ENCODE results near the gene CIRBP.

Gene CIRBP

GRCh38 chr19:1283917-1284292, 14.8 kb downstream of the CIRBP start:
- Histone ChIP-seq H3K4me1 (ENCODE audit: control insufficient read depth, insufficient read depth, low read length) (no peaks in the 10 kb centered on the region), H3K36me3 (ENCODE audit: insufficient read depth, low read length) (peaks cover 12% of the 10 kb centered on the region), H3K4me2 (ENCODE audit: low read length) (no peak overlapping the region), H3K9me3 (replicated peaks; ENCODE audit: low read length) (no peaks in the 10 kb centered on the region), H3K4me3 (ENCODE audit: low read length) (no peak overlapping the region), H3K9ac (ENCODE audit: low read depth, low read length) (no peak overlapping the region), H3K27me3 (ENCODE audit: control insufficient read depth, insufficient read depth, low read length) (peaks cover 51% of the 10 kb centered on the region)

- Histone ChIP-seq H3K4me3 (ENCODE audit: low read length) (no peak overlapping the region), H3K36me3 (ENCODE audit: insufficient read depth, low read length) (peaks cover 7% of the 10 kb centered on the region), H3K9me3 (replicated peaks; ENCODE audit: low read length) (no peaks in the 10 kb centered on the region), H3K4me1 (ENCODE audit: control insufficient read depth, insufficient read depth, low read length) (no peaks in the 10 kb centered on the region), H3K4me2 (ENCODE audit: low read length) (no peak overlapping the region), H3K27me3 (ENCODE audit: control insufficient read depth, insufficient read depth, low read length) (peaks cover 56% of the 10 kb centered on the region), H3K9ac (ENCODE audit: low read depth, low read length) (no peak overlapping the region)
Measured at GRCh38 chr19:1284293-1284978, 15.3 kb downstream of the CIRBP start.

- no peaks in the 10 kb centered on the region for H3K9me3 ChIP-seq (replicated peaks; ENCODE audit: low read length)
- peaks cover 2% of the 10 kb centered on the region for H3K36me3 ChIP-seq (ENCODE audit: insufficient read depth, low read length)
- no peaks in the 10 kb centered on the region for H3K4me1 ChIP-seq (ENCODE audit: control insufficient read depth, insufficient read depth, low read length)
- no peak overlapping the region for H3K9ac ChIP-seq (ENCODE audit: low read depth, low read length)
- H3K27me3 ChIP-seq (ENCODE audit: control insufficient read depth, insufficient read depth, low read length): peaks cover 57% of the 10 kb centered on the region
- no peak overlapping the region for H3K4me3 ChIP-seq (ENCODE audit: low read length)
- H3K4me2 ChIP-seq (ENCODE audit: low read length): no peak overlapping the region
Measured at GRCh38 chr19:1284979-1285736, 16.0 kb downstream of the CIRBP start.

- Histone ChIP-seq H3K4me3 (ENCODE audit: low read length) (no peak within 1 kb of the TSS), H3K4me2 (ENCODE audit: low read length) (no peak within 1 kb of the TSS), H3K4me1 (ENCODE audit: control insufficient read depth, insufficient read depth, low read length) (no peaks in the 10 kb centered on the region), H3K36me3 (ENCODE audit: insufficient read depth, low read length) (no peaks in the 10 kb centered on the region), H3K27me3 (ENCODE audit: control insufficient read depth, insufficient read depth, low read length) (peaks cover 57% of the 10 kb centered on the region), H3K9ac (ENCODE audit: low read depth, low read length) (no peak within 1 kb of the TSS), H3K9me3 (replicated peaks; ENCODE audit: low read length) (no peaks in the 10 kb centered on the region)
Measured at GRCh38 chr19:1285737-1286360, 16.7 kb downstream of the CIRBP start, which contains the start of gene EFNA2. EFNA2 (plus strand) TSS chr19:1285873; CDS start chr19:1286169, 296 bp downstream.

DNA sequence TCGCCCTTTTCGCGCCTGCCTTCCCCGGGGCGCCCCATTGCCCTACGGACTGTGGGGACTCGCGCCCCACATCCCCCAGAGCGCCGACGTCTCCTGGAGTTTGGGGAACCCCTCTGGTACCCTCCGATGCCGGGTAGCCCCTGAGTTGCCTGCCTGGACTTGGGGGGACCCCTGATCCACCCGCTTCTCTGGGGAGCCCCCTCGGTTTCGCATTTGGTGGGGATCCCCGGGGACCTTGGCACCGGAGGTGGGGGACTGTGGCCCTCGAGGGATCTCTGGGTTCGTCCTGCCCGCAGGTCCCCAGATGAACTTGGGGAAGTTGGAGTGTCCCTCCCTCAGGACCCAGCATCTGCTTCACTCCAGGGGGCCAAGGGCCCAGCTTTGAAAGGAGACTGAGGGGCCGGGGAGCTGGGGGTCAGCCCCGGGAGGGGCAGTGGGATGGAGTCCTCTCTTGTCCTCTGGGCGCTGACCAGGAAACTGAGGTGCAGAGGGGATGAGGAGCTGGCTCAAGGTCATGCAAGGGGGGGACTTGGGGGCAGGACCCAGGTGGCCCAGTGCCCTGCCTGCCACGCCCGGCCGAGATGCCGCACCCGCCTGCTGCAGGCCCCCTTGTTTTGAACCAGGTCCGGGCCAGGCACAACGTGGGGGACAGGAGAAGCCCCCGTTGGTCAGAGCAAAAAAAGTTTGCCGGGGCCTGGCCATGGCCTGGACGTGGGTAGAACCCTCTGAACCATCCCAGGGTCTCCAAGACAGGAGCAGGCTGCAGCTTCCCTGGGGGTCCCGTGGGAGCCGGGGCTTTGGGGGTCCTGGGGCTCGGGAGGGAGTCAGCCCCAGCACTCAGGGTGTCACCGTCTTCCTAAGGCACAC, 17.6 kb downstream of the CIRBP start:
- Histone ChIP-seq H3K36me3 (ENCODE audit: insufficient read depth, low read length) (no peaks in the 10 kb centered on the region), H3K27me3 (ENCODE audit: control insufficient read depth, insufficient read depth, low read length) (peaks cover 63% of the 10 kb centered on the region), H3K9me3 (replicated peaks; ENCODE audit: low read length) (no peaks in the 10 kb centered on the region), H3K4me3 (ENCODE audit: low read length) (no peak overlapping the region), H3K9ac (ENCODE audit: low read depth, low read length) (no peak overlapping the region), H3K4me1 (ENCODE audit: control insufficient read depth, insufficient read depth, low read length) (no peaks in the 10 kb centered on the region), H3K4me2 (ENCODE audit: low read length) (no peak overlapping the region)

DNA sequence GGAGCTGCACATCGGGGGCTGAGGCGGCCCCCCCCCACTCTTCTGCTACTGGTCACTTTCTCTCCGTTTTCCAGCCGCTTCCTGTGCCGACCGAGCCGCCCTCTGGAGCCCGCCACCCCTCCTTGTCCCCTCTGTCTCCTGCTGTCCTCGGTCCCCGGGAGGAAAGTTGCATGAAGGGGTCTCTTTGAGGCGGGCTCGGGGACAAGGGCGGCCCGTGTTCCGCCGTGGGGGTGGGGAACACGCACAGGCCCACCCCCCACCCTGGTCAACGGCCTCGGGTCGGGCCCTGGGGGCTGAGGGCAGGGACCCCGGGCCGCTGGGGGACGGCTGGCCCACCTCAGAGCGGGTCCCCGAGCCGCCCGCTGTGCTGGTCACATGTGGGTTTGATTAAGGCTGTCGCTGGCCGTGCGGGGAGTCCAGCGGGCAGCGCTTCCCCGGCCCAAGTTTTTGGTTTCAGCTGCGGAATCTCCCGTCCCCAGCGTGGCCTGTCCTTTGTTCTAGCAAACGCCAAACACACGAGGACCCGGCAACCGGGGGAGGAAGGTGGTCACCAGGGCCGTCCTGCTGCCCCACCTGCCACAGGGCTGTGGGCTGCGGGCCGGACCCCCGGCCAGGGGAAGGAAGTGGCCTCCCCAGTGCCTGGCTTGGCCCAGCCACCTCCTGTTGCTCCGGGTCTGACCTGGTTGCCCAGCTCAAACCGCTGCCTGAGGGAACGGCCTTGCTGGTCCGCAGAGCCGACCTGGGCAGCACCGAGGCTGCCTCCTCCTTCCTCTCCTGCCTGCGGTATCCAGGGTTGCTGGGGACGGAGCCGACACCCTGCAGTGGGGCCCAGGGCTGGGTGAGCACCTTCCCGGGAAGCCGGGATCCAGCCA, 18.5 kb downstream of the CIRBP start:
- Histone ChIP-seq H3K9me3 (replicated peaks; ENCODE audit: low read length) (no peaks in the 10 kb centered on the region), H3K36me3 (ENCODE audit: insufficient read depth, low read length) (no peaks in the 10 kb centered on the region), H3K9ac (ENCODE audit: low read depth, low read length) (no peak overlapping the region), H3K4me2 (ENCODE audit: low read length) (no peak overlapping the region), H3K4me1 (ENCODE audit: control insufficient read depth, insufficient read depth, low read length) (no peaks in the 10 kb centered on the region), H3K4me3 (ENCODE audit: low read length) (no peak overlapping the region), H3K27me3 (ENCODE audit: control insufficient read depth, insufficient read depth, low read length) (peaks cover 72% of the 10 kb centered on the region)

GRCh38 chr19:1288226-1288612, 19.1 kb downstream of the CIRBP start:
- H3K9ac ChIP-seq (ENCODE audit: low read depth, low read length): no peak overlapping the region

GRCh38 chr19:1288833-1289685, 19.9 kb downstream of the CIRBP start:
- peaks cover 73% of the 10 kb centered on the region for H3K27me3 ChIP-seq (ENCODE audit: control insufficient read depth, insufficient read depth, low read length)
- no peaks in the 10 kb centered on the region for H3K4me1 ChIP-seq (ENCODE audit: control insufficient read depth, insufficient read depth, low read length)
- H3K9ac ChIP-seq (ENCODE audit: low read depth, low read length): no peak overlapping the region
- no peak overlapping the region for H3K4me3 ChIP-seq (ENCODE audit: low read length)
- no peak overlapping the region for H3K4me2 ChIP-seq (ENCODE audit: low read length)
- H3K36me3 ChIP-seq (ENCODE audit: insufficient read depth, low read length): no peaks in the 10 kb centered on the region
- no peaks in the 10 kb centered on the region for H3K9me3 ChIP-seq (replicated peaks; ENCODE audit: low read length)

More at GRCh38 chr19:1288226-1288612, 19.1 kb downstream of the CIRBP start:
- no peaks in the 10 kb centered on the region for H3K9me3 ChIP-seq (replicated peaks; ENCODE audit: low read length)
- no peaks in the 10 kb centered on the region for H3K36me3 ChIP-seq (ENCODE audit: insufficient read depth, low read length)
- peaks cover 73% of the 10 kb centered on the region for H3K27me3 ChIP-seq (ENCODE audit: control insufficient read depth, insufficient read depth, low read length)
- H3K4me2 ChIP-seq (ENCODE audit: low read length): no peak overlapping the region
- H3K4me3 ChIP-seq (ENCODE audit: low read length): no peak overlapping the region
- no peaks in the 10 kb centered on the region for H3K4me1 ChIP-seq (ENCODE audit: control insufficient read depth, insufficient read depth, low read length)

DNA sequence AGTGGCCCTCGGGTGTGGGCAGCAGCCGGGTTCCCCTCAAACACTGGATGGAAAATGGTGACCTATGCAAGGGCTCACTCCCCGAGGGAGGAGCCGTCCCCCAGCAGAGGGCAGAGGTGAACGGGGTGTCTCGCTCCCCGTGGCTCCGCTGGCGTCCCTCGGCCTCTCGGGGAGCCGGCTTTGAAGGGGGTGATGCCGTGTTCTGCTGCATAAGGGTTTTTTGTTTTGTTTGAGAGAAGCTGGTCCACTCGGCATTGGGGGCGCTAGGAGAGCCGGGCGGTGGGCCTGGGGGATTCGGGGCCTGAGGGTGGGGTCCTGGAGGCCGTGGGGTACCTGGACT, 20.5 kb downstream of the CIRBP start:
- H3K4me1 ChIP-seq (ENCODE audit: control insufficient read depth, insufficient read depth, low read length): no peaks in the 10 kb centered on the region
- no peaks in the 10 kb centered on the region for H3K36me3 ChIP-seq (ENCODE audit: insufficient read depth, low read length)
- H3K4me3 ChIP-seq (ENCODE audit: low read length): no peak overlapping the region
- H3K27me3 ChIP-seq (ENCODE audit: control insufficient read depth, insufficient read depth, low read length): peaks cover 72% of the 10 kb centered on the region
- no peak overlapping the region for H3K9ac ChIP-seq (ENCODE audit: low read depth, low read length)
- H3K4me2 ChIP-seq (ENCODE audit: low read length): no peak overlapping the region
- H3K9me3 ChIP-seq (replicated peaks; ENCODE audit: low read length): no peaks in the 10 kb centered on the region

DNA sequence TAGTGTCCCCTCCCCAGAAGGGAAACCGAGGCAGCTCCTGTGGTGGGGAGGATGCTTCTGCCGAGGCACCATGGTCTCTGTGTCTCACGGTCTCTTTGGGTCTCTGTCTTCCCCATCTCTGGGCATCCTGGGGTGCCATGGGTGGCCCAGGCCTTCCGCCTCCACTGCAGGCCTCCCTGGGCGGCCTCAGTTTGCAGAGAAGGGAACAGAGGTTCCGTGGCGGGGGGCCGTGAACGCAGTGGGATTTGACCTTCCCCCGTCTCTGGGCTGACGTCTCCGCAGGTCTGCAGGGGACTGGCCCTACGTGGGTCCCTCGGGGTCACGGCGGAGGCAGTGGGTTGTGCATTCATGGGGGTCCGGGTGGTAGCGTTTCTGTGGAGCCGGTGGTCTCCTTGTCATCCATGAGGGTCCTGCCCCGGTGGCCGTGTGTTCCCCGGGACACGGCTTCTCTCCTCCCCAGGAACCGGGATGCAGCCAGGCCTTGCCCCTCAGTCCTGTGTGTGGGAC, 21.1 kb downstream of the CIRBP start:
- Histone ChIP-seq H3K4me2 (ENCODE audit: low read length) (no peak overlapping the region), H3K9ac (ENCODE audit: low read depth, low read length) (no peak overlapping the region), H3K9me3 (replicated peaks; ENCODE audit: low read length) (no peaks in the 10 kb centered on the region), H3K36me3 (ENCODE audit: insufficient read depth, low read length) (no peaks in the 10 kb centered on the region), H3K4me1 (ENCODE audit: control insufficient read depth, insufficient read depth, low read length) (no peaks in the 10 kb centered on the region), H3K4me3 (ENCODE audit: low read length) (no peak overlapping the region), H3K27me3 (ENCODE audit: control insufficient read depth, insufficient read depth, low read length) (peaks cover 72% of the 10 kb centered on the region)

Data from skeletal muscle satellite cell (primary cell).